Measurements from ENCODE around the gene SIM2. TPM values are rescaled to one million over a fixed set of nuclear protein-coding genes. Genes with fewer than 3 reads are reported as not detected.

The SIM2 gene
- total RNA-seq, 1 experiment from 2014 or later, result not detected

- no peaks in the 10 kb centered on the region for H3K9me3 ChIP-seq (ENCODE audit: control insufficient read depth, low read depth, low read length)
- H2AFZ ChIP-seq (ENCODE audit: low read length), result no peak overlapping the region
- no peak overlapping the region for H4K5ac ChIP-seq (ENCODE audit: insufficient read length, low read depth, low read length)
- no peak overlapping the region for H4K91ac ChIP-seq (ENCODE audit: insufficient read length, low read depth, low read length)
- Mint-ChIP-seq H3K27ac (no peak overlapping the region), H3K4me1 (peaks cover 12 to 51% of the 10 kb centered on the region in 2 experiments), H3K9me3 (peaks cover 0 to 7% of the 10 kb centered on the region in 2 experiments; a peak in 1 of 5 replicates), H3K27me3 (ENCODE audit: low read depth) (peaks cover 99% of the 10 kb centered on the region), H3K4me3 (peak overlapping the region in 1 of 2 experiments; percentile 71; a peak in 3 of 5 replicates), H3K36me3 (ENCODE audit: insufficient read depth in 1 of 3, low read depth in 3 of 3) (no peaks in the 10 kb centered on the region)
- H3K23me2 ChIP-seq (ENCODE audit: insufficient read length, low read depth, low read length, poor library complexity, severe bottlenecking), result peaks cover 10% of the 10 kb centered on the region
- no peak for DNase-seq
- no peak overlapping the region for H2AK5ac ChIP-seq (ENCODE audit: insufficient read length, low read length)
- H3K79me2 ChIP-seq (ENCODE audit: insufficient read depth, low read length), result no peaks in the 10 kb centered on the region
- H3K27ac ChIP-seq (ENCODE audit: insufficient read length, low read depth, low read length), result no peak overlapping the region
- no peaks in the 10 kb centered on the region for H4K20me1 ChIP-seq (ENCODE audit: control insufficient read depth, insufficient read depth, insufficient read length)
- H3K4ac ChIP-seq (ENCODE audit: low read depth, low read length), result no peak overlapping the region
- H4K8ac ChIP-seq (replicated peaks; ENCODE audit: insufficient read length, low read depth, low read length), result no peak overlapping the region
- WGBS (ENCODE audit: extremely low coverage, insufficient read length, low lambda C conversion rate), result no CpG with 5 or more reads among the region's 14 CpGs
- 0 out of 2 replicates have a peak, but pooled peaks cover 2% of the 10 kb centered on the region for H3K4me1 ChIP-seq (ENCODE audit: insufficient read depth, low read length)
- no peaks in the 10 kb centered on the region for H3K79me1 ChIP-seq (ENCODE audit: insufficient read depth, low read depth, low read length, poor library complexity, severe bottlenecking)
- peak overlapping the region; percentile 6 for H3K4me2 ChIP-seq (ENCODE audit: insufficient read depth, insufficient read length, low read length)
- no peak overlapping the region for H2BK20ac ChIP-seq (ENCODE audit: low read depth, low read length, poor library complexity, severe bottlenecking)
- no peak overlapping the region for H3K14ac ChIP-seq (ENCODE audit: insufficient read depth, low read length)
- H2BK12ac ChIP-seq (ENCODE audit: insufficient read length, low read depth, low read length), result no peak overlapping the region
- no peak overlapping the region for H3K18ac ChIP-seq (ENCODE audit: insufficient read length, low read depth, low read length)
- no peak overlapping the region for H3K23ac ChIP-seq (ENCODE audit: insufficient read length, low read depth, low read length)
- TF ChIP-seq CTCF (conservative IDR thresholded peaks at IDR 0.05), result no peak
- H2BK15ac ChIP-seq (ENCODE audit: low read depth, low read length), result no peak overlapping the region
- no peak overlapping the region for H2BK120ac ChIP-seq (ENCODE audit: low read depth, low read length, poor library complexity, severe bottlenecking)
- H3T11ph ChIP-seq (ENCODE audit: low read length), result no peak overlapping the region
- H3K9ac ChIP-seq (ENCODE audit: extremely low read depth, insufficient read length, low read length), result no peak overlapping the region
- H3K27me3 ChIP-seq (ENCODE audit: insufficient read depth, low read length), result peaks cover 97% of the 10 kb centered on the region
- no peak overlapping the region for H3K56ac ChIP-seq (ENCODE audit: insufficient read length, low read depth, low read length)
- no peak overlapping the region for H2BK5ac ChIP-seq (ENCODE audit: insufficient read length, low read length)
These were observed 4.8 kb upstream of the SIM2 start for GRCh38 chr21:36694031-36694515.

All from H9 (cell line).